OCI-LY7 (cell line): ENCODE data around the gene ARMC7. TPM values are rescaled to one million over a fixed set of nuclear protein-coding genes. Genes with fewer than 3 reads are reported as not detected.

Experiments
- BruUV-seq: library from RNA; stranded (reverse); fragments of 400-500 nt; replicated peaks from 2 replicates; lab custom pipeline; 2021; lab: Mats Ljungman, UMichigan
- CTCF ChIA-PET: fragments of 300-600 bp; sonication (Branson Sonifier 250); formaldehyde crosslinking; loops from one replicate; lab custom pipeline; 2022; ENCODE audit warnings: antibody characterized with exemption; ENCODE audit not compliant: unreplicated experiment; lab: Charles Lee
- POLR2A ChIA-PET: fragments of 300-600 bp; sonication (Branson Sonifier 250); formaldehyde crosslinking; loops from one replicate; lab custom pipeline; 2022; ENCODE audit warnings: antibody characterized with exemption; lab: Charles Lee
- DNase-seq: peaks from one replicate; pipeline ENCODE4 v3.0.0-alpha.2; 2015; ENCODE audit warnings: low spot score
- H2AFZ ChIP-seq: fragments of 200-600 bp; sonication (generic), shearing (Covaris generic); 2 replicates; pipeline ENCODE4 v1.6.1; 2014; ENCODE audit warnings: mild to moderate bottlenecking, antibody characterized with exemption, low read length, moderate library complexity
- H3K27ac ChIP-seq: fragments of 200-600 bp; sonication (generic); 2 replicates; pipeline ENCODE4 v1.5.1; 2014; ENCODE audit warnings: mixed run types, low read depth, mild to moderate bottlenecking, moderate library complexity, low read length, inconsistent platforms; ENCODE audit not compliant: poor library complexity, severe bottlenecking
- H3K36me3 ChIP-seq: fragments of 200-600 bp; sonication (generic); 2 replicates; pipeline ENCODE4 v1.6.1; 2014; ENCODE audit warnings: mild to moderate bottlenecking, antibody characterized with exemption, low read length, moderate library complexity, mixed read lengths; ENCODE audit not compliant: insufficient read depth
- H3K4me1 ChIP-seq: fragments of 200-600 bp; sonication (generic); 2 replicates; pipeline ENCODE4 v1.5.1; 2014; ENCODE audit warnings: mild to moderate bottlenecking, low read length; ENCODE audit not compliant: insufficient read depth, poor library complexity, severe bottlenecking
- H3K4me2 ChIP-seq: fragments of 200-600 bp; sonication (generic); 2 replicates; pipeline ENCODE4 v1.6.1; 2014; ENCODE audit warnings: mild to moderate bottlenecking, low read length
- H3K4me3 ChIP-seq: fragments of 200-600 bp; sonication (generic); 2 replicates; pipeline ENCODE4 v1.5.1; 2014; ENCODE audit warnings: mild to moderate bottlenecking, low read depth, low read length; ENCODE audit not compliant: poor library complexity, severe bottlenecking
- H3K79me2 ChIP-seq: fragments of 200-600 bp; sonication (generic); 2 replicates; pipeline ENCODE4 v1.6.1; 2016; ENCODE audit warnings: low read depth, mild to moderate bottlenecking, low read length, moderate library complexity, mixed read lengths; ENCODE audit not compliant: insufficient read depth
- H3K9me2 ChIP-seq: fragments of 200-600 bp; sonication (generic); 2 replicates; pipeline ENCODE4 v1.6.1; 2016; ENCODE audit warnings: mild to moderate bottlenecking, low read length, mixed read lengths; ENCODE audit not compliant: insufficient read depth
- H3K9me3 ChIP-seq: fragments of 200-600 bp; sonication (generic); 2 replicates; pipeline ENCODE4 v1.6.1; 2014; ENCODE audit warnings: mild to moderate bottlenecking, mixed run types, low read length, mixed read lengths
- H4K20me1 ChIP-seq: fragments of 200-600 bp; sonication (generic); 2 replicates; pipeline ENCODE4 v1.6.1; 2014; ENCODE audit warnings: mild to moderate bottlenecking, antibody characterized with exemption, low read length, moderate library complexity, mixed read lengths; ENCODE audit not compliant: insufficient read depth
- CTCF ChIP-seq: fragments of 200-600 bp; sonication (generic); conservative IDR thresholded peaks from 2 replicates; pipeline ENCODE4 v1.5.1; 2014; ENCODE audit warnings: mild to moderate bottlenecking, antibody characterized with exemption, low read length, moderate library complexity, mixed read lengths
- EZH2phosphoT487 ChIP-seq: fragments of 200-600 bp; sonication (generic); IDR thresholded peaks from 2 replicates; pipeline ENCODE4 v1.6.1; 2018; ENCODE audit warnings: low read depth, borderline replicate concordance, mild to moderate bottlenecking, mixed run types, antibody characterized with exemption, low read length, moderate library complexity, mixed read lengths
- intact Hi-C: fragments of 100-400 bp; cut with micrococcal nuclease; formaldehyde crosslinking; loops from one replicate; pipeline ENCODE4 v1.10.0; 2022; ENCODE audit not compliant: unreplicated experiment
- total RNA-seq, 2 experiments: library from RNA; depleted of rRNA in 1 of 2; stranded (reverse); fragments of >200 nt in 1 of 2; shearing (Covaris generic) in 1 of 2; gene quantifications; 2 replicates each; pipeline ENCODE4 v1.2.3, GENCODE V29; 2014 to 2022

ARMC7 gene
- total RNA-seq, 2 experiments from 2014 or later, result 7.1 to 19.9 TPM

GRCh38 chr17:75115555-75115954 is 5.8 kb downstream of the ARMC7 start:
- no peak for TF ChIP-seq CTCF
- TF ChIP-seq EZH2phosphoT487, result no peak
- POLR2A ChIA-PET, result interaction anchor here (0.5 to 2.0 kb wide), 7 partner anchors 9 to 108 kb away, joined by 3 to 16 read pairs (median 4); no protein-coding TSS in a partner anchor

GRCh38 chr17:75116737-75117136 is 7.0 kb downstream of the ARMC7 start:
- POLR2A ChIA-PET, result interaction anchor here (1.0 to 2.1 kb wide), 4 partner anchors 13 to 90 kb away, joined by 3 to 9 read pairs (median 4); partner anchors contain the start of gene NT5C
- peaks cover 8% of the 10 kb centered on the region for H3K36me3 ChIP-seq
- no peak overlapping the region for H3K4me2 ChIP-seq
- H3K27ac ChIP-seq, result no peak overlapping the region
- no peak overlapping the region for H2AFZ ChIP-seq
- peaks cover 5% of the 10 kb centered on the region; the same call in 1 of the 2 replicates for H3K79me2 ChIP-seq
- intact Hi-C loops, result no loop called here
- TF ChIP-seq EZH2phosphoT487, result no peak
- no peak for TF ChIP-seq CTCF
- H3K4me3 ChIP-seq, result no peak overlapping the region
- H3K4me1 ChIP-seq, result peaks cover 34% of the 10 kb centered on the region
- no peaks in the 10 kb centered on the region for H4K20me1 ChIP-seq
- DNase-seq, result no peak
- CTCF ChIA-PET, result interaction anchor here (1.0 to 1.4 kb wide), 3 partner anchors 10 to 85 kb away, joined by 3 to 5 read pairs (median 4); partner anchors contain the start of gene NT5C
- no peaks in the 10 kb centered on the region for H3K9me2 ChIP-seq
- no TSS peak for BruUV-seq
- no peaks in the 10 kb centered on the region for H3K9me3 ChIP-seq

More at GRCh38 chr17:75115555-75115954, 5.8 kb downstream of the ARMC7 start:
- 0 out of 2 replicates have a peak overlapping the region, but pooled peaks have one; percentile 72 for H3K4me2 ChIP-seq
- H3K27ac ChIP-seq, result no peak overlapping the region
- no peaks in the 10 kb centered on the region for H3K9me2 ChIP-seq
- H3K36me3 ChIP-seq, result peaks cover 8% of the 10 kb centered on the region
- no TSS peak for BruUV-seq
- no peak overlapping the region for H3K4me3 ChIP-seq
- no peak overlapping the region for H2AFZ ChIP-seq
- peaks cover 43% of the 10 kb centered on the region for H3K4me1 ChIP-seq
- H3K9me3 ChIP-seq, result no peaks in the 10 kb centered on the region
- no peaks in the 10 kb centered on the region for H4K20me1 ChIP-seq
- CTCF ChIA-PET, result interaction anchor here (2.8 kb wide), 1 partner anchor 15 kb away, joined by 26 read pairs; the partner anchor contains the start of gene NT5C
- intact Hi-C loops, result loop anchor here (2.0 kb wide), 1 partner anchor 37 kb away; no protein-coding TSS in a partner anchor
- DNase-seq, result no peak
- peaks cover 5% of the 10 kb centered on the region; the same call in 1 of the 2 replicates for H3K79me2 ChIP-seq

- ChIA-PET CTCF (no interaction called here), POLR2A (interaction anchor here (0.7 to 1.0 kb wide), 2 partner anchors 62 to 221 kb away, joined by 4 read pairs; no protein-coding TSS in a partner anchor)
- no TSS peak for BruUV-seq
- Histone ChIP-seq H3K9me3 (no peaks in the 10 kb centered on the region), H3K27ac (no peak overlapping the region), H4K20me1 (no peaks in the 10 kb centered on the region), H3K4me3 (no peak overlapping the region), H2AFZ (no peak overlapping the region), H3K79me2 (peaks cover 5% of the 10 kb centered on the region; the same call in 1 of the 2 replicates), H3K36me3 (peaks cover 8% of the 10 kb centered on the region; the same call in 1 of the 2 replicates), H3K4me1 (peaks cover 34% of the 10 kb centered on the region), H3K4me2 (no peak overlapping the region), H3K9me2 (no peaks in the 10 kb centered on the region)
- no peak for DNase-seq
- TF ChIP-seq EZH2phosphoT487, result no peak
- TF ChIP-seq CTCF, result no peak
- intact Hi-C loops, result no loop called here
These were observed 8.5 kb downstream of the ARMC7 start for GRCh38 chr17:75118307-75118706.
